Activated naive CD4-positive, alpha-beta T cell treated with anti-CD3 and anti-CD28 coated beads, Interleukin-2, amount 50 U/mL, for 16 hours (primary cell): ENCODE results near the gene PRMT6.

Experiments used
- DNase-seq: peaks from one replicate; pipeline ENCODE4 v3.0.0-alpha.2; 2020

PRMT6 gene

DNA sequence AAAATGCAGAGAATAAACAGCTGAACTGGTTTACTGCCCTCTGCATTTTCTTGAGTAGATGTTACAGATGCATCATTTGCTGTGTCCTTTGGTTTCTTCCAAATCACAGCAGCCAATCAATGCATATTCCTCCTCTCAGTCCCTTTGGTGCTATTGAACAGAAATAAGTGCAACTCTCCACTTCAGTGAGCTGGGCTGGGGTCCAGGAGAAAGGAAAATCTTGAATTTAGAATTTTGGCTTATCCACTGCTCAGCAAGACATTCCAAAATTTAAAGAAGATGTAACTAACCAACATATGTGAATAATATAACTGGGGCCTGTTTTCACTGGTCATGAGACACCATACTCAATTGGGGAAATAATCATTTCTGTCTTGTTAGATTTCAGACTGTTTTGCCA lies 39.2 kb downstream of the PRMT6 start:
- DNase-seq: no peak

- DNase-seq: no peak
Observed at GRCh38 chr1:107096690-107097089, 40.2 kb downstream of the PRMT6 start.

DNA sequence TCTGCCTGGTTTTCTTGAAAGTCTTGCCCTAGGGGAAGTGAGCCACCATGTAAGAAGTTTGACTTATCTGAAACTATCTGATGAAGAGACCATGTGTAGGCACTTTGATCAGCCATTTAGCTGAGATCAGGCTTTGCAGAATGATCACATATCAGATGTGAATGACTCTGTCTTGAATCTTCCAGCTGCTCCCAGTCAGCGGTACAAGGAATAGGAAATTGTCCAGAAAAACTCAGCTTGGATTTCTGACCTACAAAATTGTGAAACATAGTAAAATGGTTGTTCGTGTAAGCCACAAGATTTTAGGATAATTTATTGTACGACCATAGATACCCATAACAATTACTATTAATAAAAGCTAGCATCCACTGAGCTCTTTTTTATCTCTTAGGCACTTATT lies 42.5 kb downstream of the PRMT6 start:
- no peak for DNase-seq

- no peak for DNase-seq
Observed at GRCh38 chr1:107100331-107100984, 44.0 kb downstream of the PRMT6 start.

DNA sequence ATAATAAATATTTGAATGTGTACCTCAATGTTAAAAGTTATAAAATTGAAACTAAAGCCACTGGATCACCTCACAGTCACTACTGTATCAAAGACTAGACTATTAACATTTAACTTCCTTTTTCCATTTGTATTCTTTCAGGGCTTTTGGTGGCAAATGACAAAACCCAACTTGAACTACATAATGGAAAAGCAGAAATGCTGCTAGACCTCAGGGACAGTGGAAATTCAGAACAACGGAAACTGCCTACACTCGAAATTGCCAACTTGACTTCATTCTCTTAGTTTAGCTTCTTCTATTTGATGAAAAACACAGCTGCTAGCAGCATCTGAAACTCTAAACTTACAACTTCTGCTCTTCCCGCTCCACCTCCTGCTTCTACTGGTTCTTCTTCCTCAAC lies 49.4 kb downstream of the PRMT6 start:
- no peak for DNase-seq
